ENCODE data around the gene TTI1. TPM values are rescaled to one million over a fixed set of nuclear protein-coding genes. Genes with fewer than 3 reads are reported as not detected.

TTI1 gene
- total RNA-seq (2014; rRNA removed; shearing (Covaris generic)): 32.9 and 37.7 TPM in 2 replicates

DNA sequence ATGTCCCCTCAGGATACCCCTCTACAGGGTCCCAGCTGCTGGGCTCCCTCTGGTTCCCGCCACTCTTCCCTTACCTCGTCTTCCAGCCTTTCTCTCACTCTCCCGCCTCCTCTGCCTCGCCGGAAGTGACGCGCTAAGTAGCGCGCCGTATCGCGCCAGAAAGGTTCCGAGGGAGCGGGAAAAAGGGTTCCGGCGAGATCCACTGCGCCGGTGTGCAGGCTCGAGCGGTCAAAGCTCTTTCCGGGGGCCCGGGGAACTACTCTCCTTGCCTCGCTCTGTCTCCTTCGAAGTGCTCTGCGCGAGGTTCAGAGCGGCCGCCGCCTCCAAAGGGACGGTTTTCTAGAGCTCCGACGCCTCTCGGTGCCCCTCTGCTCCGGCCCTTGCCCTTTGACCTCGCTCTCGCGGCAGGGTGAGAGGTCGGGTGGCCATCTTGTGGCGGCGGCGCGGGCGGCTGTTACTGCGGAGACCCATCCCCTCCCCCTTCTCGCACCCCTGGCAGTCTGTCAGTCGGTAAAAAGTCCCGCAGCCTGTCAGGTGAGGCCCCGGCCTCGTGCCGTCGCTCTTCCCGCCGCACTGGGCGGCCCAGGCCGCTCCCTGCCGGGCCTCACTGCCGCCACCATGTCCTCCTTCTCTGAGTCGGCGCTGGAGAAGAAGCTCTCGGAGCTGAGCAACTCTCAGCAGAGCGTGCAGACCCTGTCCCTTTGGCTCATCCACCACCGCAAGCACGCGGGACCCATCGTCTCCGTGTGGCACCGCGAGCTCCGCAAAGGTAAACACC lies at the start of gene TTI1, which contains the start of gene RPRD1B:
TTI1 (minus strand) TSS at position 127 of the 778 bp plus-strand sequence. CDS start 19,640 bp downstream, outside the sequence.
RPRD1B (plus strand) TSS at position 417 of the 778 bp plus-strand sequence; CDS start at position 619, 202 bp downstream.
- in situ Hi-C loops (cut with HindIII; ENCODE audit: low sequenced_read_pairs): no loop called here
- DNase-seq (ENCODE audit: low spot score): peak; percentile 90

DNA sequence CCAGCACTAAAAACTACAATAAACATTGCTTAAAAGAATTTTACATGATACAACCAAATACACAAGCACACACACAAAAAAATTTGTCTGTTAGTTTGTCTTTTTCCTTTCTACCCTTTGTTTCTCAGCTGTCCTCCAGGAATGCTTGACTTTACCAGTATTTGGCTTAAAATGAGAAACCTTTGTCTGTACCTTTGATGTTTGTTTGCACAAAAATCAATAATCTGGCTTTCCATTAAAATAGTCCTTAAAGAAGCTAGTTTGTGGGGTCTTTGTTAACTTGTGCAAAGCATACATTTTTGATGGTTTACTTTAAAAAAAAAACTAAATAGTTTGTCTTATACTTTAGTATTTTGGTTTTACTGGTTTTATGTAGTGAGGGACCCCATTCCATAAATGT lies 49.6 kb upstream of the TTI1 start:
- in situ Hi-C loops (cut with HindIII; ENCODE audit: low sequenced_read_pairs): no loop called here
- no peak for DNase-seq (ENCODE audit: low spot score)

DNA sequence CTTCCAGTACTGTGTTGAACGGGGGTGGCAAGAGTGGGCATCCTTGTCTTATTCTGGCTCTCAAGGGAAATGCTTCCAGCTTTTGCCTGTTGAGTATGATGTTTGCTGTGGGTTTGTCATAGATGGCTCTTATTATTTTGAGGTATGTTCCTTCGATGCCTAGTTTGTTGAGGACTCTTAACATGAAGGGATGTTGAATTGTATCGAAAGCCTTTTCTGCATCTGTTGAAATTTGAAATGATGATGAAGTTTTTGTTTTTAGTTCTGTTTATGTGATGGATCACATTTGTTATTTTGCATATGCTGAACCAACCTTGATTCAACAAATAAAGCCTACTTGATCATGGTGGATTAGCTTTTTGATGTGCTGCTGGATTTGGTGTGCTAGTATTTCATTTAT lies 48.3 kb upstream of the TTI1 start:
- DNase-seq (ENCODE audit: low spot score): no peak
- in situ Hi-C loops (cut with HindIII; ENCODE audit: low sequenced_read_pairs): no loop called here

DNA sequence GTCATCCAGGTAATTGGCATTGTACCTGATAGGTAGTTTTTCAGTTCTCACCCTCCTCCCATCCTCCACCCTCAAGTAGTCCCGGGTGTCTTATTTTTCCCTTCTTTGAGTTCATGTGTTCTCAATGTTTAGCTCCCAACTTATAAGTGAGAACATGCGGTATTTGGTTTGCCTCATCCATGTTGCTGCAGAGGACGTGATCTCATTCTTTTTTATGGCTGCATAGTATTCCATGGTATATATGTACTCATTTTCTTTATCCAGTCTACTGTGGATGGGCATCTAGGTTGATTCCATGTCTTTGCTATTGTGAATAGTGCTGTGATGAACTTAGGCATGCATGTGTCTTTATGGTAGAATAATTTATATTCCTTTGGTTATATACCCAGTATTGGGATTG lies 46.1 kb upstream of the TTI1 start:
- no peak for DNase-seq (ENCODE audit: low spot score)
- in situ Hi-C loops (cut with HindIII; ENCODE audit: low sequenced_read_pairs): no loop called here

DNA sequence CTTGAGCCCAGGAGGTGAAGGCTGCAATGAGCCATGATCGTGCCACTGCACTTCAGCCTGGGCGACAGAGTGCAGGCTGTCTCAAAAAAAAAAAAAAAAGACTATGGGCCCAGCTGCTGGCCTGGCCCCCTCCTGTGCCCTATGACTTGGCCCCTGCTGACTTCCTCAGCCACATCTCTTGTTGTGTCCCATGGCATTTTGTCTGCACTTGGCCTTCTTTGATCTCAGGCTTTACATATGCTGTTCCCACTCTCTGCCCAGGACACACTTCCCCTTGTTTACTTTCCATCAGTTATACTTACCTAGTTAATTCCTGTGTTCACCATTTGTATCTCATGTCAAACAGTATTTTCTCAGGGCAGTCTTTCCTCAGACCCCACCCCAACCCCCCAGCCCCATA lies 44.8 kb upstream of the TTI1 start:
- DNase-seq (ENCODE audit: low spot score): no peak
- in situ Hi-C loops (cut with HindIII; ENCODE audit: low sequenced_read_pairs): no loop called here

DNA sequence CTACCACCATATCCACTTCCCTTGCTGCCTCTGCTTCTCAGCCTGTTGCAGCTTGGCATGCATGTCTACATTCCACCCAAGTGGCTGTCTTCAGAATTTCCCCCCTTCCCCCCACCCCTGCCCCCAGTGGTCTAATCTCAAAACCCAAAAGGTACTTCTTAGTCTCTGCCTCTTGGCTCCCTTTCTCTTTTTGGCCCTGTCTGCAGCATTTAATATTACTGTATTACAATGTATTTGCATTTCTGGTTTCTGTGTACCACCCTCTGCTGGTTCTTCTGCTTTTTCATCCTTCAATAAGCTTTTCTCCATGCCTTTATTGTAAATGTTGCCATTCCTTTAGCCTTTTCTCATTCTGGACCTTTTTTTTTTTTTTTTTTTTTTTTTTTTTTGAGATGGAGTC lies 43.3 kb upstream of the TTI1 start:
- DNase-seq (ENCODE audit: low spot score): no peak
- in situ Hi-C loops (cut with HindIII; ENCODE audit: low sequenced_read_pairs): no loop called here

DNA sequence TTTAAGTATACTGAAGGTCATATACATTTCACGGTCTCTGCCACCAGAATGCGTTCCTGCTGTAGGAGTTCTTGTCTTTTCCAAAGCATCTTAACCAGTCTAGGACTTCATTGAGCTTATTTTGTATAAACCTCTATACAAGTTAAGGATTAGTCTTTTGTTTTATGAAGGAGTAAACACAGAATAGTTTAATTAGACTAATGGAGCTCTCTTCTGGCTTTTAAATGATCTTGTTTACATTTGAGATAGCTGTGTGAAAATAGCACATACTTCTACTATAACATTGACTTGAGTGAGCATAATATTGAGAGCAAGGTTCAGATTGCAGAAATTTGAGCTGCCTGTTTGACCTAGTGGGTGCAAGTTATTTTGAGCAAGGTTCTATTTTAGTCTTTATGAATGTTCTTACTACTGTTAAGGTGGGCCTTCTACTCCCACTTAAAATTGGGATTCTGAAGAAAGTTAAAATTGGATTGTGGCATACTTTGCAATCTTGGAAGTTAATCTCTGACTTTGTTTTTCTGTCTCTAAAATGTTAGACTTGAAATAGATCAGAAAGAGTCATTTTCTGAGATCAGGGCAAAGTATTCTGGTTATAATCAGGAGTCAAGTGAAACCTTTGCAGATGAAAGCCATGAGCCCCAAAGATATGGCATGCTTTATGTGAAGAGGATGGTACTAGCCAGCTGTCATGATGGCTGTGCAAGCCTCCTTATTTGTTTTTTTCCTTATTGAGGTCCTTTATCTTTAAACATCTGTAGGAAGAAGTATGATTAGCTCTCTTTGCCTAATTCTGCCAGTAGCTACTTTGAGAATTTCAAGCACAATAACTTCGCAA lies 42.1 kb upstream of the TTI1 start:
- in situ Hi-C loops (cut with HindIII; ENCODE audit: low sequenced_read_pairs): no loop called here
- no peak for DNase-seq (ENCODE audit: low spot score)

DNA sequence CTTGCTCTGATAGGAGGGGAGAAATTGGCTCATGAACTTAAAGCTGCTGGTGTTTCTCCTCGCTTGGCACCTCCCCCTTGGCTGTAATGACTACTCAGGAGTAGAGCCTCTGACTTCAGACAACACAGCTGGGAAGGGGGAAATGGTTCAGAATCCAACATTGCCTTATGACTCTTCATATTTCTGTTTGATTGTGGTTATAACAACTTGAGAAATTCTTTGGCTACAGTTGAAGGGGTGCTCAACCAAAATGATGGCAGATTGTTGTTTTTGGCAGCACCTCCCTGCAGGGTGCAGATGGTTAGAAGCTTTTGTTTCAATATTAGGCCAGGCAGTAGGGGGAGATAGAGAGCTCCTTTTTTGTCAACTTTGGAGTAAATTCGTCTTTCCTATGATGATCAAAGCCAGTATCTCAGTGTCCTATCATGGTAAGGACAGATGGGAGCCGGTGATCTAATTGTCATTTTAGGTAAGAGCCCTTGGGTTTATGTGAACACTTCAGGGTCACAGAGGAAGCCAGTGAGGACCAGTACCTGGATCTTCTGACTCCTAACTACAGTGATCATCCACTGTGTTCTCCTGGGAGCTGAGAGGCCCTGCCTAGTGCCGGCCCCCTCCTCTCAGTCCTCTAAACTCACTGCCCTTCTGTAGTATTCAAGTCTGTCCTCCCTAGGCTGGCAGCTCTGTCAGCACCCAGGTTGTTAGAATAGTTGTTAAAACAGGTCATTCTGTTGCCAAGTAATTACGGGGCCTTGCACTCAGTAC lies 40.2 kb upstream of the TTI1 start:
- peak; percentile 73 for DNase-seq (ENCODE audit: low spot score)
- in situ Hi-C loops (cut with HindIII; ENCODE audit: low sequenced_read_pairs): loop anchor here (5.0 kb wide), 1 partner anchor 94 kb away; the partner anchor contains the start of gene TGM2

DNA sequence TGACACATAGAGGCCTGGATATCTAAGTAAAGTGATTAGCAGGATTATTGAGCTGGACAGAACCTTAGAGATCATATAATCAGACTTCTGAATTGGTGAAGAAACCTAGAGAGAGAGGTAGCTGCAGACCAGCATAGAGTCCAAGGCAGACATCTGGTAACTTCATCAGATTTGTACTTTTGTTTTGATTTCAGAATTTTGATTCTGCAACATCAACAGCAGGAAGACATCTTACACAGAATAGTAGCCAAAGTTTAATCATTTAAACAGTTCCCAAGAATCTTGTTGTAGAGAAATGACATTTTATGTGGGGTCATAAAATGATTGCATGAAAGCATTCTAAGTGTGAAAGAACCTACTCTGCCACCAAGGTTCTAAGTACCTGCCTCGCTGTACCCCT lies 39.6 kb upstream of the TTI1 start:
- in situ Hi-C loops (cut with HindIII; ENCODE audit: low sequenced_read_pairs): loop anchor here (5.0 kb wide), 1 partner anchor 94 kb away; the partner anchor contains the start of gene TGM2
- DNase-seq (ENCODE audit: low spot score): no peak

DNA sequence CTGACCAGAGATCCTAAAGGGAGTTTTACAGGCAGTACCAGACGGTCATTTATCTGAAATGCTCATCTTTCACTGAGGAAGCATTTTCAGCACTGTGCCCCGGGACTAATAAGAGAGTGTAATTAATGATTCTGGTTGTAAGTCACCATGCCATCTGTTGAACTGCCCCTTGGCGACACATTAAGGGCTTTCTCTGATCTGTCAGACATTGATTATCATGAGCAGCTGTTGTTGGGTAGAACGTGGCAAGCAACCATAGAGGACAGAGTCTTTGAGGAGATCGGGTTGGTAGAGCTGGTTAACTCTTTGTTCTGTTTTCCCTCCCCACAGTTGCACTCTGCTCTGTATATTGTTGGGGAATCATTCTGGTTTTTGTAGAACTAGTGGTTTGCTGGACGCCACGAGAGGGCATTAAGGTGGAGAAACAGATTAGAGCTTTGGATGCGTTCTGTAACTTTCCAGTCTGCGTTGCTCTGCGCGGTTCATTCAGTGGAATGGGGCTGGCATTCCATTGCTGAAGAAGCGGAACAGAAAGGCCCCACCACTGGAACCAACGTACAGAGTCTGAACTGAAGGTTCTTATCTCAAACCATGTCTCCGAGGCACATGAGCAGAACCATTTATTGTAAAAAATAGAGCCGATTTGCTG lies 34.6 kb upstream of the TTI1 start:
- in situ Hi-C loops (cut with HindIII; ENCODE audit: low sequenced_read_pairs): no loop called here
- no peak for DNase-seq (ENCODE audit: low spot score)

DNA sequence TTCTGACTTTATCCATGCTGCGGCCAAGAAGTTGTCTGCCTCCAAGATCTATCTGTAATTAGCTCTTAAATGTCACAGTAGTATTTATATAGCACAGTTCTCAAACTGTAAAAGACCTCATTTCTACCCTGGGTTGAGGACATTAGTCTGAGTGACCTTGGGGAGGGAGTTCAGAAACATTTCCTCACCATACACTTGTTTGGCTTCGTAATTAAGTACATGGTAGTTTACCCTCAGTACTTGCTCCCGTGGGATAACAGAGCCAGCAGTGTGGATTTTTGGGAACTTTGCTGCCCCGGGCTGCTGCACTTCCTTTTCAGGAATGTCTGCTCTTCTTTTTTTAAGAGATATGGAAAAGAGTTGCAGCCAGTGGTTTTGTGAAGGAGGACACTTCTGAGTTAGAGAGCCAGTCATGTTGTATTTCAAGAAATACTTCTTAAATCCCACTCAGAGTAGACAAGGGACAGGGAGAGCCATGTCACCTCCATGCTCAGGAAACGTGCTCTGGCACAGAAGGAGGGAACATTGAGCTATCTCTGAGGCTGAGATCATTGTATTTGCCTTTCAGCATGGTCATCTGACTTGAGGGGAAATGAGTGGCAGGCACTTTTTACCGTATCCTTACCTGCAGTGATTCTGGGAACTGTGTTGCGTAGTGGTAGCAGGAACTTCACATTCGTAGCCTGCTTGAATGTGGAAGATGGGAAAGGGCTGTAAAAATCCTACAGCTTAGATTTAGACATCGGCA lies 33.9 kb upstream of the TTI1 start:
- DNase-seq (ENCODE audit: low spot score): no peak
- in situ Hi-C loops (cut with HindIII; ENCODE audit: low sequenced_read_pairs): no loop called here

DNA sequence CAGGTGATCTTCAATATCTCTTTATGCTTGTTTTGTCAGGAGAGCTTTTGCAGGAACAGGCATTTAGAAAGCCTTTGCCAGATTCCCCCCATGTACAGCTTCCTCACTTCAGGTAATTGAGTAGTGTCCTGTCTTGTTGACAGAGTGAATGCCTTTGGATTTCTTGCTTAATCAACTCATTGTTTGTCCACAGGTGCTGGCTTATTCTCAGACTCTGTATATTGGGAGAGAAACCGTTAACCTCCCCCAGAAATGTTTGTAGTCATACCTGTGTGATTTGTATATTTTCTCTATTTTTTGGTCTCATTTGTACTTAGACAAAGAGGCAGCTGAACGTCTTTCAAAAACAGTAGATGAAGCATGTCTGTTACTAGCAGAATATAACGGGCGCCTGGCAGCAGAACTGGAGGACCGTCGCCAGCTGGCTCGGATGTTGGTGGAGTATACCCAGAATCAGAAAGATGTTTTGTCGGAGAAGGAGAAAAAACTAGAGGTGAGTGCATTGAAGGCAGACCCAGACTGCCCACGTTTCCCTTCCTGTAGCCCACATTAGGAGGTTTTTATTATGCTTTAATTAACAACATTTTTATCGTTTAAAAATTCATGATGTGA lies 32.6 kb upstream of the TTI1 start:
- in situ Hi-C loops (cut with HindIII; ENCODE audit: low sequenced_read_pairs): no loop called here
- peak; percentile 73 for DNase-seq (ENCODE audit: low spot score)

DNA sequence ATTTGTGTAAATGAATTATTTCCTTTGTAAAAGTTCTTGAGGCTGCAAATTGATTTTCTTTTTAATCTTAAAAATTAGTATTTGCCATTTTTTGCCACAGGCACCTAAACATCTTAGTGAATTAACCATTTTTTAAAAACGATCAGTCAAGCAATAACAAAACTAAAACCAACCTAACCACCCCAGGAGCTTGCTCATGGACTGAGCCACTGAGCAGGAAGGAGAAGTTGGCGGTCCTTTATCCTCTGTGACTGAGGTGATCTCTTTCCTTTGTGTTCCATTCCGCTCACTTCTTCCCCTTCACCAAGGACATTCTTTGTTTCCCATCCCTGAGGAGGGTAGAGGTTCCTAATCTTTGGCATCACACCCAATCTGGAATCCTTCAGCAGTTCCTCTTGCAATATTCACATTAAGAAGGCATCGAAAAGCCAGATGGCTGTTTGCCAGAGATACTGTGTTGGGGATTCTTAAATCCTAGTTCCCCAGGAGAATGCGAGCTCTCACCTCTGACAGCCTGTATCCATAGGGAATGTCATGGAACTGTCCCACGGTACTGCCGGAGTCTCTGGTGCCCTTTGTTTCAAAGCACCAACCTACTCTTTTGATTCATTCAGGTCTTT lies 30.8 kb upstream of the TTI1 start:
- in situ Hi-C loops (cut with HindIII; ENCODE audit: low sequenced_read_pairs): no loop called here
- DNase-seq (ENCODE audit: low spot score): no peak

DNA sequence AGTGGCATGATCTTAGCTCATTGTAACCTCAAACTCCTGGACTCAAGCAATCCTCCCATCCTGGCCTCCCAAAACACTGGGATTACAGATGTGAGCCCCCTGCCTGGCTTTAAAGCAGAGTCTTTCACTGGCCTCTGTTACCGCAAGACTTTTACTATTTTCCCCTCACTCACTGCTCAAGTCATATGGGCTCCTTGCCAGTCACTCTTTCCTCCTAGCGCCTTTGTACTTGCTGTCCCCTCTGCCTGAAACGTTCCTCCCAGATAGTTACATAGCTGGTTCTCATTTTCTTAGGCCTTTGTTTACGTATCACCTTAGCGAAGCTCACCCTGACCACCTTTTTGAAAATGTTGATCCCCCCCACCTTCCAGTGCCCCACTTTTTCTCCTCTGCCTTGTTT lies 29.6 kb upstream of the TTI1 start:
- in situ Hi-C loops (cut with HindIII; ENCODE audit: low sequenced_read_pairs): no loop called here
- no peak for DNase-seq (ENCODE audit: low spot score)

DNA sequence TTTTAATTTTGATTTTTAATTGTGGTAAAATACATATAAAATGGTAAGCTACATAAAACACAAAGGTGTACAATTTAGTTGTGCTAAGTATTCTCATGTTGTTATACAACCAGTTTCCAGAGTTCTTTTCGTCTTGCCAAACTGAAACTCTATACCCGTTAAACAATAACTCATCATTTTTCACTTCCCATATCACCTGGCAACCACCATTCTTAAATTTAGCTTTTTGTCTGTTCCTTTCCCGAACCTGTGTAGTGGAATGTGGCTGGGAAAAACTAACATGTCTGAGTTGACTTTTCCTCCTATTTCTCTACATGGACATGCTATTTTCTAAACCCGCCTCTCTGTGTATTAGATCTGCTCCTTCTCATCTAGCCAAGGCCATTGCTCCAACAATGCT lies 27.9 kb upstream of the TTI1 start:
- no peak for DNase-seq (ENCODE audit: low spot score)
- in situ Hi-C loops (cut with HindIII; ENCODE audit: low sequenced_read_pairs): no loop called here

DNA sequence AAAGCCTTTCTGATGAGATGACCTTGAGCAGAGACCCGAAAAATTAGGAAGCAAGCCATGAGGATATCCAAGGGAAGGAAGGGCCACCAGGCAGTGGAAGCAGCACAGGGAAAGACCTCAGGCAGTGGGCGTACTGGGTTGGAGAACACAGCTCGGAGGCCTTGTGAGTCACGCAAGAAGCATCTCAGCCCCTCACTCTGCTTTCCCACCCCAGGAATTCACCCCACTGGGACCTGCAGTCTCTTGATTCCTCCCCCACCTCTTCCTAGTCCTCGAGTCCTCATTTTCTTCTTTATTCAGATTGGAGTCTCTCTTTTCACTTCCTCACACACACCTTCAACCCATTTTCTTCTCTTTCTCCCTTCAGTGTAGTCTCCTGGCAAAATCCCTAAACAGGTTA lies 27.3 kb upstream of the TTI1 start:
- in situ Hi-C loops (cut with HindIII; ENCODE audit: low sequenced_read_pairs): no loop called here
- no peak for DNase-seq (ENCODE audit: low spot score)

DNA sequence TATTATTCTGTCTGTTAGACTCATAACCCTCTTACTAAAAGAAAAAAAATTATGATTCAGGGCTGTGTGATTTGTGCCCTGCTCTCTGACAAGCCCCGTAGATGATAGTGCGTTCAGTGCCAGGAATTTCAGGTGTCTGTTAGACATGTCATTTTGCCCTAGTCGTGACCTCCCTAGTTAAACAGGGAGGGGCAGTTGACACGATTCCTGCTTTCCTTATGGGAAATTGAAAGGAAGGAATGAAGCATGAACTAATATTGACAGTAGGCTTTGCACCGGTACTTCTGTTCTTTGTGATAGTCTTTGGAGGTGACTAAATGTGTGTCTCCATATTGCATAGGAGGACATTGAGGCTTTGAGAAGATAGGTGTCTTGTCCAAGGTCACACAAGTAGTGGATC lies 26.6 kb upstream of the TTI1 start:
- DNase-seq (ENCODE audit: low spot score): no peak
- in situ Hi-C loops (cut with HindIII; ENCODE audit: low sequenced_read_pairs): no loop called here
